Activated CD4-positive, alpha-beta memory T cell treated with anti-CD3 and anti-CD28 coated beads for 36 hours (primary cell): ENCODE data around the gene FAM161B. TPM values are rescaled to one million over a fixed set of nuclear protein-coding genes. Genes with fewer than 3 reads are reported as not detected.
"Not testable (repeated sequence)": the region's sequence is repeated elsewhere in the genome, so short reads cannot be mapped to it uniquely, and the experiment has no call there.

Experiments
- CTCF ChIA-PET: fragments of 350-600 bp; sonication (Branson Sonifier 250); formaldehyde crosslinking; loops from one replicate; lab custom pipeline; 2021; ENCODE audit warnings: antibody characterized with exemption, inconsistent platforms; lab: Charles Lee
- POLR2A ChIA-PET: fragments of 350-600 bp; sonication (Branson Sonifier 250); formaldehyde crosslinking; loops from one replicate; lab custom pipeline; 2021; ENCODE audit warnings: antibody characterized with exemption; lab: Charles Lee
- DNase-seq: peaks from one replicate; pipeline ENCODE4 v3.0.0-alpha.2; 2020
- H3K27ac Mint-ChIP-seq: one replicate; pipeline ENCODE4 v1.8.0; 2021; ENCODE audit warnings: mixed read lengths
- H3K27me3 Mint-ChIP-seq: one replicate; pipeline ENCODE4 v1.8.0; 2021; ENCODE audit warnings: mixed read lengths
- H3K36me3 Mint-ChIP-seq: one replicate; pipeline ENCODE4 v1.8.0; 2021; ENCODE audit warnings: mixed read lengths
- H3K4me1 Mint-ChIP-seq: one replicate; pipeline ENCODE4 v1.8.0; 2021; ENCODE audit warnings: low read depth, mixed read lengths
- H3K4me3 Mint-ChIP-seq: one replicate; pipeline ENCODE4 v1.8.0; 2021; ENCODE audit warnings: mild to moderate bottlenecking, mixed read lengths
- H3K9me3 Mint-ChIP-seq: one replicate; pipeline ENCODE4 v1.8.0; 2021; ENCODE audit warnings: mixed read lengths
- intact Hi-C: fragments of 100-400 bp; cut with micrococcal nuclease; formaldehyde crosslinking; loops from one replicate; pipeline ENCODE4 v1.15.1; 2023
- total RNA-seq, 2 experiments: library from RNA; stranded (reverse); gene quantifications; one replicate each; pipeline ENCODE4 v1.2.3, GENCODE V29; 2021

Gene FAM161B
- total RNA-seq = 1 to 10 TPM; 1.1 to 1.4 TPM

GRCh38 chr14:73949752-73950734 is at the start of gene FAM161B, which contains the start of gene COQ6:
Gene FAM161B (minus strand): TSS chr14:73950094. CDS start chr14:73950026, 68 bp downstream.
Gene COQ6 (plus strand): TSS chr14:73950302. CDS start chr14:73950333, 31 bp downstream.
- Mint-ChIP-seq H3K27me3 (no peaks in the 10 kb centered on the region), H3K36me3 (peaks cover 4% of the 10 kb centered on the region), H3K4me1 (peaks cover 17% of the 10 kb centered on the region), H3K27ac (peak within 1 kb of the TSS; percentile 86), H3K4me3 (peak within 1 kb of the TSS; percentile 97), H3K9me3 (no peaks in the 10 kb centered on the region)
- intact Hi-C loops = loop anchor here (1.0 to 5.0 kb wide), 6 partner anchors 64 to 814 kb away; partner anchors contain the start of genes ALDH6A1, BBOF1, ENTPD5 and LIN52
- DNase-seq = peak; percentile 96
- POLR2A ChIA-PET = interaction anchor here (0.6 to 1.2 kb wide), 6 partner anchors 13 to 192 kb away, joined by 3 to 7 read pairs (median 4); partner anchors contain the start of gene ZNF410
- CTCF ChIA-PET = interaction anchor here (0.9 to 1.5 kb wide), 4 partner anchors 9 to 777 kb away, joined by 3 to 6 read pairs (median 4); partner anchors contain the start of gene ACOT2

DNA sequence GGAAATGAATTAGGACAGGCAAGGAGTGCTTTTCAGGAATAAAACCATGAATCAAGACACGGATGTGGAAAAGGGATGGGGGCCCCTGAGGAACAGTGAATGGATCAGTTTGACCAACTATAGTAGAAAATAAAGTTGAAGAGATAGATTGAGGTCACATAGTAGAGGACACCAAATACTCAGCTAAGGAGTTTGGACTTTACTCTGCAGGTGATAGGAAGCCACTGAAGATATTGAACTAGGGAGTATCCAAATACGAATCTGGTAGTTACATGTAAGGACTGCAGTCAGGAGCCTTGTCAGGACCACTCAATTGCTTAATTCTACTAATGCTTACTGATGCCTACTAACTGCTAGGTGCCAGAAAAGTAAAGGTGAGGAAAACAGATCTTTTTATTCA is 48.8 kb upstream of the FAM161B start:
- ChIA-PET CTCF (no interaction called here), POLR2A (no interaction called here)
- no peak overlapping the region for H3K4me3 Mint-ChIP-seq
- DNase-seq = no peak
- no peaks in the 10 kb centered on the region for H3K9me3 Mint-ChIP-seq
- H3K27ac Mint-ChIP-seq = no peak overlapping the region
- H3K4me1 Mint-ChIP-seq = no peaks in the 10 kb centered on the region
- intact Hi-C loops = no loop called here
- peaks cover 5% of the 10 kb centered on the region for H3K36me3 Mint-ChIP-seq
- H3K27me3 Mint-ChIP-seq = no peaks in the 10 kb centered on the region

DNA sequence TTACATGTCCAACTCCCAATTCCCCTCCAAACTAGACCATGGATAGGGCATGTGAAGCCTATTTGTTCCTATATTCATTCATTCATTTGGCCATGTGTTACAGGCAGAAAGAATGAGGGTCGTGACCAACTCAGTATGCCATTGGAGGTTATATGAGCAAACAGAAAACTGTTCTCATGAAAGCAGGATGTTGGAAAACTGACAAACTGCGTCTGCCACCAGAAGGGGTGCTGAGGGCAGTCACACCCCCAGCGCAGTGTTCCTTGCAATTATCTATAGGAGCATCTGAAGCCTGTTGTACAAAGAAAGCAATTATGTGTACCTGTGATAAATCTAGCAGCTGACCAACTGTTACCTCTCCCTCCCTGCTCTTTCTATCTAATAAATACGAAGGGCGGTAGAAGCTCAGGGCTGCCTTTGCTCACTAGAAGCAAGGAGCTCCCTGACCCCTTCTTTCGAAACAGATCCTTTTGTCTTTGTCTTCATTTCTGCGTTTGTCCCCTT is 48.1 kb upstream of the FAM161B start:
- POLR2A ChIA-PET = no interaction called here
- peaks cover 2% of the 10 kb centered on the region for H3K36me3 Mint-ChIP-seq
- no peaks in the 10 kb centered on the region for H3K27me3 Mint-ChIP-seq
- CTCF ChIA-PET = interaction anchor here (0.6 kb wide), 1 partner anchor 15 kb away, joined by 3 read pairs; no protein-coding TSS in a partner anchor
- no peak for DNase-seq
- no peaks in the 10 kb centered on the region for H3K9me3 Mint-ChIP-seq
- intact Hi-C loops = no loop called here
- no peak overlapping the region for H3K4me3 Mint-ChIP-seq
- no peaks in the 10 kb centered on the region for H3K4me1 Mint-ChIP-seq
- H3K27ac Mint-ChIP-seq = no peak overlapping the region

DNA sequence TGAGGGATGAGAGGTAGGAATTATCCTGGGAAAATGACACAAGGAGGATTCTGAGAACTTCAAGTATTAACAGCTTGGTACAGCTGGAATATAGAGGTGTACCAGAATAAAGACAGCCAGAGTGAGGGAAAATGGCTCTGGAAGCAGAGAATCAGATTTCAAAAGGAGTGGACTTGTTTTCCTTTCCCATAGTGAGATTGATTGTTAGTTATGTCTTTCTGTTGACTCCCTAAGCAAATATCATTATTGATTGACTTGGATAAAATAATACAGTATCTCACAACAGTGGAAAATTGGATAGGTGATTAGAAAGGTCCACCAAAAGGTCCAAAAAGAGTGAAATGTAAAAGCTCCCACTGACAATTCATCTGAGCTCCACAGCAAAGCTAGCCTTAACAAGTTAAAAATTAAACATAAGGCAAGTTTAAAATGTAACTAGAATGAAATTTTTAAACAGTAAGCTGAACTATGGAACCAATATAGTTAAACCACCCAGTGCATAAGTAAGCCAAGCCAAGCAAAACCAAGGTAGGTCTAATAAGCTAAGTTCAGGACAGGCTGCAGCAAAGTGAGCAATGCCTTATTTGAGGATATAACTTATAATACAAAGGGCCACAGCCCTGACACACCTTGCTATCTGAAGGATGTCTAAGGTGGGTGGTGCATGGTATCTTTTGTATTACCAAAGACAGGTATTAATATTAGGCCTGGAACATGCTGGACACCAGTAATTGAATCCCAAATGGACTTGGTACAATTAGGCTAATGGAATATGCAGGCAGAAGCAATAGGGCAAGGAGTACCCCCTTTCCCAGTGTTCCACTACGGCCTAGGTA is 47.4 kb upstream of the FAM161B start:
- CTCF ChIA-PET = interaction anchor here (0.6 kb wide), 1 partner anchor 16 kb away, joined by 3 read pairs; no protein-coding TSS in a partner anchor
- no peak for DNase-seq
- Mint-ChIP-seq H3K4me3 (no peak overlapping the region), H3K9me3 (no peaks in the 10 kb centered on the region), H3K36me3 (peaks cover 2% of the 10 kb centered on the region), H3K27ac (no peak overlapping the region), H3K4me1 (no peaks in the 10 kb centered on the region), H3K27me3 (no peaks in the 10 kb centered on the region)
- POLR2A ChIA-PET = no interaction called here
- intact Hi-C loops = no loop called here

- intact Hi-C loops = no loop called here
- CTCF ChIA-PET = no interaction called here
- DNase-seq = no peak
- no peaks in the 10 kb centered on the region for H3K4me1 Mint-ChIP-seq
- H3K4me3 Mint-ChIP-seq = no peak overlapping the region
- no peaks in the 10 kb centered on the region for H3K9me3 Mint-ChIP-seq
- POLR2A ChIA-PET = no interaction called here
- H3K36me3 Mint-ChIP-seq = peaks cover 2% of the 10 kb centered on the region
- no peaks in the 10 kb centered on the region for H3K27me3 Mint-ChIP-seq
- no peak overlapping the region for H3K27ac Mint-ChIP-seq
These were observed 46.8 kb upstream of the FAM161B start for GRCh38 chr14:73996731-73997107.

GRCh38 chr14:73995977-73996378 is 46.1 kb upstream of the FAM161B start:
- intact Hi-C loops = no loop called here
- H3K27ac Mint-ChIP-seq = no peak overlapping the region
- DNase-seq = no peak
- H3K9me3 Mint-ChIP-seq = no peaks in the 10 kb centered on the region
- CTCF ChIA-PET = no interaction called here
- H3K4me1 Mint-ChIP-seq = no peaks in the 10 kb centered on the region
- POLR2A ChIA-PET = no interaction called here
- peaks cover 2% of the 10 kb centered on the region for H3K36me3 Mint-ChIP-seq
- no peaks in the 10 kb centered on the region for H3K27me3 Mint-ChIP-seq
- no peak overlapping the region for H3K4me3 Mint-ChIP-seq

- POLR2A ChIA-PET, H3K4me1 Mint-ChIP-seq, H3K27ac Mint-ChIP-seq, CTCF ChIA-PET, H3K27me3 Mint-ChIP-seq, intact Hi-C loops, H3K4me3 Mint-ChIP-seq, H3K9me3 Mint-ChIP-seq, H3K36me3 Mint-ChIP-seq, DNase-seq: not testable (repeated sequence)
These were observed 45.0 kb upstream of the FAM161B start for GRCh38 chr14:73994926-73995325.

GRCh38 chr14:73991092-73991491 is 41.2 kb upstream of the FAM161B start:
- intact Hi-C loops = no loop called here
- no peak for DNase-seq
- no peaks in the 10 kb centered on the region for H3K9me3 Mint-ChIP-seq
- no peak overlapping the region for H3K4me3 Mint-ChIP-seq
- H3K36me3 Mint-ChIP-seq = peaks cover 11% of the 10 kb centered on the region
- H3K4me1 Mint-ChIP-seq = no peaks in the 10 kb centered on the region
- CTCF ChIA-PET = no interaction called here
- no peaks in the 10 kb centered on the region for H3K27me3 Mint-ChIP-seq
- POLR2A ChIA-PET = no interaction called here
- no peak overlapping the region for H3K27ac Mint-ChIP-seq

DNA sequence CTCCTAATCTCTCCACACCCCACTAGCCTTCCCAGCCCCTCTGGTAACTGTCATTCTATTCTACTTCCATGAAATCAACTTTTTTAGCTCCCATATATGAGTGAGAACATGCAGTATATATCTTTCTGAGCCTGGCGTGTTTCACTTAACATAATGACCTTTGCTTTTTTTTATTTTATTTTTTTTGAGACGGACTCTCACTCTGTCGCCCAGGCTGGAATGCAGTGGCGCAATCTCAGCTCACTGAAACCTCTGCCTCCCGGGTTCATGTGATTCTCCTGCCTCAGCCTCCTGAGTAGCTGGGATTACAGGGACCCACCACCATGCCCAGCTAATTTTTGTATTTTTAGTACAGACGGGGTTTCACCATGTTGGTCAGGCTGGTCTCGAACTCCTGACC is 38.8 kb upstream of the FAM161B start:
- POLR2A ChIA-PET, DNase-seq, H3K9me3 Mint-ChIP-seq, H3K4me1 Mint-ChIP-seq, H3K4me3 Mint-ChIP-seq, intact Hi-C loops, H3K27ac Mint-ChIP-seq, H3K27me3 Mint-ChIP-seq: not testable (repeated sequence)
- CTCF ChIA-PET = interaction anchor here (0.9 kb wide), 1 partner anchor 18 kb away, joined by 4 read pairs; no protein-coding TSS in a partner anchor
- H3K36me3 Mint-ChIP-seq = peaks cover 23% of the 10 kb centered on the region

DNA sequence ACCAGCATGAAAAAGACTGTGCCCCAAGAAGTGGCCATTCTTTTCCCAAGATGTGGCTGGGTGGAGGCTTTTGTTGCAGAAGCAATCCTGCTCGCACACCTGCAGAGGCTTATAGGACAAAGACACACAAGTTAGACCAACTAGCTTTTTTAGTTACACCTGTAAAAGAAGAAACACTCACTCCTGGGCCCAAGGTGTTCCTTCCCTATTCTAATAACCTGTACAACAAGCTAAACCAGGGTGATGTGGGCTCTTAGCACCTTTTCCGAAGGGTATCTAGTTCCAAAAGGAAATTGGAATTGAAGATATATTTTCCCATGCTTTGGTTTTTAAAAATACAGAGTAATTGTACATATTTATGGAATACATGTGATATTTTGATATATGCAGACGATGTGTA is 38.2 kb upstream of the FAM161B start:
- Mint-ChIP-seq H3K4me3 (no peak overlapping the region), H3K27ac (no peak overlapping the region), H3K9me3 (no peaks in the 10 kb centered on the region), H3K27me3 (no peaks in the 10 kb centered on the region), H3K36me3 (peaks cover 23% of the 10 kb centered on the region), H3K4me1 (no peaks in the 10 kb centered on the region)
- ChIA-PET CTCF (interaction anchor here (0.9 kb wide), 1 partner anchor 19 kb away, joined by 4 read pairs; no protein-coding TSS in a partner anchor), POLR2A (interaction anchor here (1.0 kb wide), 1 partner anchor 19 kb away, joined by 3 read pairs; no protein-coding TSS in a partner anchor)
- no peak for DNase-seq
- intact Hi-C loops = no loop called here

DNA sequence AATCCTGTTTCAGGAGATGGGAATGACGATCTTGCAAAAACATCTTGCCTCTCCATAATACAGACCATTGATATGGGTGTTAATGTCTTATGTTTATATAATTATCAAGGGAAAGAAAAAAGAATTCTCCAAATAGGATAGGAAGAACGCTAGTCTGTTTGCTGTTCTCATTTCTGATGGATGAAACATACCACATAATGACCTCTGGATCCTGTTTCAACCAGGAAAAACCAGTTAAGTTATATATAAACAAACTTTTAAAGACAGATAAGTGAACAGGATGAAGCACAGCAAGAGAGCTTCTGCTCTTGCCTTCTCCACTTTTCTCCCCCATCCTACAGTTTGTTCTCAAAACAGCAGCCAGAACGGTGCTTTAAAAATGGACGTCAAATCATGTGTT is 28.0 kb upstream of the FAM161B start:
- ChIA-PET CTCF (no interaction called here), POLR2A (no interaction called here)
- no peaks in the 10 kb centered on the region for H3K4me1 Mint-ChIP-seq
- no peaks in the 10 kb centered on the region for H3K9me3 Mint-ChIP-seq
- H3K27ac Mint-ChIP-seq = no peak overlapping the region
- H3K27me3 Mint-ChIP-seq = no peaks in the 10 kb centered on the region
- intact Hi-C loops = no loop called here
- no peaks in the 10 kb centered on the region for H3K36me3 Mint-ChIP-seq
- no peak overlapping the region for H3K4me3 Mint-ChIP-seq
- no peak for DNase-seq
